A204.1 (cell line): ENCODE data around the gene FOSL2.

Experiments used
- FAIRE-seq: peaks from 2 replicates; lab custom pipeline; 2012; peaks lifted over from hg19 to GRCh38; lab: Jason Lieb, UNC

FOSL2 gene

GRCh38 chr2:28397043-28397381 is 4.4 kb downstream of the FOSL2 start:
- FAIRE-seq = no peak

GRCh38 chr2:28398101-28398834 is 5.6 kb downstream of the FOSL2 start:
- no peak for FAIRE-seq

- FAIRE-seq = no peak
Observed at GRCh38 chr2:28399289-28399688, 6.6 kb downstream of the FOSL2 start.

GRCh38 chr2:28399956-28400355 is 7.3 kb downstream of the FOSL2 start:
- no peak for FAIRE-seq

- FAIRE-seq = no peak
Observed at GRCh38 chr2:28400419-28400818, 7.8 kb downstream of the FOSL2 start.

GRCh38 chr2:28400921-28401320 is 8.3 kb downstream of the FOSL2 start:
- no peak for FAIRE-seq

GRCh38 chr2:28401411-28401810 is 8.8 kb downstream of the FOSL2 start:
- FAIRE-seq = no peak

GRCh38 chr2:28401948-28402550 is 9.4 kb downstream of the FOSL2 start:
- no peak for FAIRE-seq

GRCh38 chr2:28403370-28403956 is 10.8 kb downstream of the FOSL2 start:
- no peak for FAIRE-seq

GRCh38 chr2:28404086-28404485 is 11.4 kb downstream of the FOSL2 start:
- no peak for FAIRE-seq

- FAIRE-seq = no peak
Observed at GRCh38 chr2:28405537-28405936, 12.9 kb downstream of the FOSL2 start.

GRCh38 chr2:28406276-28407096 is 13.8 kb downstream of the FOSL2 start:
- no peak for FAIRE-seq

GRCh38 chr2:28407131-28407975 is 14.7 kb downstream of the FOSL2 start:
- no peak for FAIRE-seq

- FAIRE-seq = no peak
Observed at GRCh38 chr2:28407976-28408690, 15.5 kb downstream of the FOSL2 start.

GRCh38 chr2:28408764-28409599 is 16.3 kb downstream of the FOSL2 start:
- FAIRE-seq = no peak

- no peak for FAIRE-seq
Observed at GRCh38 chr2:28411166-28411755, 18.6 kb downstream of the FOSL2 start.

GRCh38 chr2:28411956-28412609 is 19.4 kb downstream of the FOSL2 start:
- no peak for FAIRE-seq

- FAIRE-seq = no peak
Observed at GRCh38 chr2:28412625-28413151, 20.0 kb downstream of the FOSL2 start.
